Astrocyte (in vitro differentiated cells and primary cell): ENCODE results near the gene FGF12. TPM values are rescaled to one million over a fixed set of nuclear protein-coding genes. Genes with fewer than 3 reads are reported as not detected.

Experiments used
- DNase-seq: peaks from one replicate; pipeline ENCODE4 v3.0.0-alpha.2; 2010; ENCODE audit warnings: low read depth
- FAIRE-seq: peaks from 2 replicates; lab custom pipeline; 2011; peaks lifted over from hg19 to GRCh38; lab: Jason Lieb, UNC
- H2AFZ ChIP-seq: 2 replicates; pipeline ENCODE4 v1.6.0; 2012; ENCODE audit warnings: low read depth, low read length, inconsistent platforms
- H3K27ac ChIP-seq: 2 replicates; pipeline ENCODE4 v1.5.1; 2011; ENCODE audit warnings: low read depth, low read length, inconsistent platforms
- H3K27me3 ChIP-seq: 2 replicates; pipeline ENCODE4 v1.6.0; 2011; ENCODE audit warnings: low read length, inconsistent platforms; ENCODE audit not compliant: insufficient read depth
- H3K36me3 ChIP-seq: 2 replicates; pipeline ENCODE4 v1.5.1; 2011; ENCODE audit warnings: low read length, inconsistent platforms; ENCODE audit not compliant: insufficient read depth
- H3K4me1 ChIP-seq: 2 replicates; pipeline ENCODE4 v1.5.1; 2011; ENCODE audit warnings: low read length, inconsistent platforms; ENCODE audit not compliant: insufficient read depth
- H3K4me2 ChIP-seq: 2 replicates; pipeline ENCODE4 v1.6.0; 2012; ENCODE audit warnings: low read length, inconsistent platforms
- H3K4me3 ChIP-seq: 2 replicates; pipeline ENCODE4 v1.5.1; 2011; ENCODE audit warnings: low read depth, mild to moderate bottlenecking, low read length, inconsistent platforms; ENCODE audit not compliant: insufficient read depth
- H3K79me2 ChIP-seq: 2 replicates; pipeline ENCODE4 v1.6.0; 2012; ENCODE audit warnings: mild to moderate bottlenecking, low read length, inconsistent platforms; ENCODE audit not compliant: insufficient read depth
- H3K9ac ChIP-seq: 2 replicates; pipeline ENCODE4 v1.6.0; 2012; ENCODE audit warnings: mild to moderate bottlenecking, low read length, inconsistent platforms
- H3K9me3 ChIP-seq: 2 replicates; pipeline ENCODE4 v1.5.1; 2012; ENCODE audit warnings: low read depth, mild to moderate bottlenecking, low read length, inconsistent platforms; ENCODE audit not compliant: insufficient read depth
- H4K20me1 ChIP-seq: 2 replicates; pipeline ENCODE4 v1.6.0; 2012; ENCODE audit warnings: low read length, inconsistent platforms; ENCODE audit not compliant: insufficient read depth
- H3K27ac Mint-ChIP-seq: one replicate; pipeline ENCODE4 v1.8.0; 2021; ENCODE audit warnings: mild to moderate bottlenecking, mixed read lengths; ENCODE audit not compliant: unreplicated experiment
- H3K27me3 Mint-ChIP-seq: one replicate; pipeline ENCODE4 v1.8.0; 2021; ENCODE audit warnings: low read depth, mixed read lengths; ENCODE audit not compliant: unreplicated experiment
- H3K36me3 Mint-ChIP-seq: one replicate; pipeline ENCODE4 v1.8.0; 2021; ENCODE audit warnings: low read depth, mixed read lengths; ENCODE audit not compliant: unreplicated experiment
- H3K4me1 Mint-ChIP-seq: one replicate; pipeline ENCODE4 v1.8.0; 2021; ENCODE audit warnings: low read depth, mixed read lengths; ENCODE audit not compliant: unreplicated experiment
- H3K4me3 Mint-ChIP-seq: one replicate; pipeline ENCODE4 v1.8.0; 2021; ENCODE audit warnings: mild to moderate bottlenecking, moderate library complexity, mixed read lengths; ENCODE audit not compliant: unreplicated experiment
- H3K9me3 Mint-ChIP-seq: one replicate; pipeline ENCODE4 v1.8.0; 2021; ENCODE audit warnings: mild to moderate bottlenecking, mixed read lengths; ENCODE audit not compliant: unreplicated experiment
- EZH2 ChIP-seq: IDR thresholded peaks from 2 replicates; pipeline ENCODE4 v1.6.1; 2012; ENCODE audit warnings: mild to moderate bottlenecking, low read length, inconsistent platforms; ENCODE audit not compliant: insufficient read depth
- total RNA-seq: library from RNA; stranded (reverse); gene quantifications from 2 replicates; pipeline ENCODE4 v1.2.1, GENCODE V29; 2021
- TF ChIP-seq, protein P1 (sequence below): IDR thresholded peaks from 2 replicates; pipeline ENCODE4 v1.5.1; 2011; ENCODE audit warnings: low read depth, mild to moderate bottlenecking, inconsistent platforms, low read length, moderate library complexity; ENCODE audit not compliant: insufficient read depth

FGF12 gene
- total RNA-seq, 1 donor from 2014 or later = 1.4 TPM

- TF ChIP-seq, protein P1, sequence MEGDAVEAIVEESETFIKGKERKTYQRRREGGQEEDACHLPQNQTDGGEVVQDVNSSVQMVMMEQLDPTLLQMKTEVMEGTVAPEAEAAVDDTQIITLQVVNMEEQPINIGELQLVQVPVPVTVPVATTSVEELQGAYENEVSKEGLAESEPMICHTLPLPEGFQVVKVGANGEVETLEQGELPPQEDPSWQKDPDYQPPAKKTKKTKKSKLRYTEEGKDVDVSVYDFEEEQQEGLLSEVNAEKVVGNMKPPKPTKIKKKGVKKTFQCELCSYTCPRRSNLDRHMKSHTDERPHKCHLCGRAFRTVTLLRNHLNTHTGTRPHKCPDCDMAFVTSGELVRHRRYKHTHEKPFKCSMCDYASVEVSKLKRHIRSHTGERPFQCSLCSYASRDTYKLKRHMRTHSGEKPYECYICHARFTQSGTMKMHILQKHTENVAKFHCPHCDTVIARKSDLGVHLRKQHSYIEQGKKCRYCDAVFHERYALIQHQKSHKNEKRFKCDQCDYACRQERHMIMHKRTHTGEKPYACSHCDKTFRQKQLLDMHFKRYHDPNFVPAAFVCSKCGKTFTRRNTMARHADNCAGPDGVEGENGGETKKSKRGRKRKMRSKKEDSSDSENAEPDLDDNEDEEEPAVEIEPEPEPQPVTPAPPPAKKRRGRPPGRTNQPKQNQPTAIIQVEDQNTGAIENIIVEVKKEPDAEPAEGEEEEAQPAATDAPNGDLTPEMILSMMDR = no peak
- TF ChIP-seq EZH2 = no peak
- H2AFZ ChIP-seq = no peak overlapping the region
- Mint-ChIP-seq H3K9me3 (no peaks in the 10 kb centered on the region), H3K27me3 (no peaks in the 10 kb centered on the region), H3K4me1 (no peaks in the 10 kb centered on the region), H3K36me3 (no peaks in the 10 kb centered on the region), H3K27ac (no peak overlapping the region), H3K4me3 (no peak overlapping the region)
- no peaks in the 10 kb centered on the region for H3K79me2 ChIP-seq
- FAIRE-seq (peak; percentile 37), DNase-seq (no peak)
- no peaks in the 10 kb centered on the region for H3K9me3 ChIP-seq
- no peak overlapping the region for H3K4me2 ChIP-seq
- no peaks in the 10 kb centered on the region for H3K27me3 ChIP-seq
- no peaks in the 10 kb centered on the region for H3K36me3 ChIP-seq
- H4K20me1 ChIP-seq = no peaks in the 10 kb centered on the region
- no peak overlapping the region for H3K27ac ChIP-seq
- no peak overlapping the region for H3K4me3 ChIP-seq
- H3K9ac ChIP-seq = no peak overlapping the region
- no peaks in the 10 kb centered on the region for H3K4me1 ChIP-seq
Measured at GRCh38 chr3:192186045-192186444, 541.3 kb downstream of the FGF12 start.

- no peak for DNase-seq
- H4K20me1 ChIP-seq = no peaks in the 10 kb centered on the region
- H3K27me3 ChIP-seq = no peaks in the 10 kb centered on the region
- no peak overlapping the region for H3K27ac Mint-ChIP-seq
- H3K4me3 Mint-ChIP-seq = no peak overlapping the region
- H3K9me3 ChIP-seq = no peaks in the 10 kb centered on the region
- H3K4me3 ChIP-seq = no peak overlapping the region
- no peak for TF ChIP-seq EZH2
- TF ChIP-seq, protein P1 = no peak
- no peaks in the 10 kb centered on the region for H3K79me2 ChIP-seq
- no peak overlapping the region for H3K4me2 ChIP-seq
- H3K27me3 Mint-ChIP-seq = no peaks in the 10 kb centered on the region
- no peak overlapping the region for H3K9ac ChIP-seq
- H3K36me3 Mint-ChIP-seq = no peaks in the 10 kb centered on the region
- no peaks in the 10 kb centered on the region for H3K4me1 Mint-ChIP-seq
- no peak overlapping the region for H2AFZ ChIP-seq
- H3K4me1 ChIP-seq = no peaks in the 10 kb centered on the region
- H3K27ac ChIP-seq = no peak overlapping the region
- FAIRE-seq = no peak
- H3K9me3 Mint-ChIP-seq = no peaks in the 10 kb centered on the region
- H3K36me3 ChIP-seq = no peaks in the 10 kb centered on the region
Measured at GRCh38 chr3:192183109-192183508, 544.2 kb downstream of the FGF12 start.

DNA sequence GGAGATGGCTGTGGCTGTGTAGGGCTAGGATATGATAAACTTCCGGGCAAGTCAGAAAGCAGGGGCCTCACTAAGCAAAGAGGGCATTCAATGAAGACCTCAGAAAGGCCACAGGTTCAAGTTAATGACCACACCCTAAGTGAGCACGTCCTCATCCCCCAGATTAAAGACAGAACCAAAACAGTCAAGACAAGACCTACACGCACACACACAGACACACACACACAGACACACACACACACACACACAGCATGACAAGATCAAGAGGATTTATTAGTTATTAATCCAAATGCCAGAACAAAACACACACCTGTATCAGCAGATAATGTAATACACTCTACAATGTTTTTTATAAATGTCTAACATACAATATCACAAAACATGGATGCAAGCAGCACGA is 546.2 kb downstream of the FGF12 start:
- Histone ChIP-seq H3K36me3 (no peaks in the 10 kb centered on the region), H3K9ac (no peak overlapping the region), H3K4me1 (no peaks in the 10 kb centered on the region), H2AFZ (no peak overlapping the region), H3K79me2 (no peaks in the 10 kb centered on the region), H3K27ac (no peak overlapping the region), H3K9me3 (no peaks in the 10 kb centered on the region), H3K4me3 (no peak overlapping the region), H3K4me2 (no peak overlapping the region), H4K20me1 (no peaks in the 10 kb centered on the region), H3K27me3 (no peaks in the 10 kb centered on the region)
- H3K4me3 Mint-ChIP-seq = no peak overlapping the region
- H3K27ac Mint-ChIP-seq = no peak overlapping the region
- no peaks in the 10 kb centered on the region for H3K36me3 Mint-ChIP-seq
- DNase-seq = no peak
- no peak for FAIRE-seq
- no peak for TF ChIP-seq EZH2
- H3K4me1 Mint-ChIP-seq = no peaks in the 10 kb centered on the region
- no peaks in the 10 kb centered on the region for H3K9me3 Mint-ChIP-seq
- H3K27me3 Mint-ChIP-seq = no peaks in the 10 kb centered on the region
